Measurements from ENCODE around the gene DEFB132. TPM values are rescaled to one million over a fixed set of nuclear protein-coding genes. Genes with fewer than 3 reads are reported as not detected.

DEFB132 gene
- total and polyA plus RNA-seq, 2 of the 4 experiments (the other 2 are of a cell fraction): not detected

- Histone ChIP-seq H2AFZ (replicated peaks; ENCODE audit: low read length, poor library complexity) (no peak overlapping the region), H2AK9ac (replicated peaks; ENCODE audit: low read depth, low read length, poor library complexity) (no peak overlapping the region), H2AK5ac (ENCODE audit: low read depth, low read length) (no peak overlapping the region), H3K23ac (ENCODE audit: low read depth, low read length) (no peak overlapping the region), H3K4me3 (ENCODE audit: insufficient read depth, low read depth, low read length) (no peak overlapping the region), H4K8ac (ENCODE audit: low read depth in 2 of 2, low read length in 2 of 2) (no peak overlapping the region), H3K36me3 (ENCODE audit: control insufficient read depth, insufficient read depth, low read length) (peaks cover 36% of the 10 kb centered on the region), H3K27me3 (ENCODE audit: control insufficient read depth, insufficient read depth, low read length) (no peaks in the 10 kb centered on the region), H2BK120ac (ENCODE audit: low read depth, low read length) (no peak overlapping the region), H3K4ac (ENCODE audit: low read depth, low read length) (no peak overlapping the region), H3K56ac (ENCODE audit: extremely low read depth, insufficient read depth, low read length) (no peak overlapping the region), H4K91ac (ENCODE audit: insufficient read depth, low read depth, low read length) (no peak overlapping the region), H4K20me1 (ENCODE audit: insufficient read depth, low read length) (no peaks in the 10 kb centered on the region), H2BK5ac (ENCODE audit: low read depth, low read length, poor library complexity, severe bottlenecking) (no peak overlapping the region), H3K9me1 (ENCODE audit: insufficient read depth, low read length) (no peaks in the 10 kb centered on the region; the same call in 1 of the 2 replicates), H4K5ac (ENCODE audit: low read depth, low read length) (no peak overlapping the region), H3K9me3 (ENCODE audit: control insufficient read depth, insufficient read depth, low read length) (no peaks in the 10 kb centered on the region), H3K4me1 (ENCODE audit: control insufficient read depth, insufficient read depth, low read length) (no peaks in the 10 kb centered on the region), H3K18ac (ENCODE audit: low read depth, low read length) (no peak overlapping the region), H2BK15ac (ENCODE audit: low read depth, low read length) (no peak overlapping the region), H3K14ac (replicated peaks; ENCODE audit: low read depth, low read length) (no peak overlapping the region), H3K79me1 (ENCODE audit: low read depth in 1 of 2, low read length in 2 of 2) (no peaks in the 10 kb centered on the region), H3K4me2 (ENCODE audit: low read depth, low read length) (no peak overlapping the region), H3K27ac (ENCODE audit: insufficient read depth, low read length) (no peak overlapping the region), H3K9ac (ENCODE audit: low read depth, low read length) (no peak overlapping the region), H2BK20ac (ENCODE audit: low read depth, low read length) (no peak overlapping the region)
- intact Hi-C loops (cut with micrococcal nuclease): no loop called here
- no TSS peak for BruUV-seq (replicated peaks)
- WGBS, 2 experiments (ENCODE audit: extremely low coverage in 2 of 2, insufficient read length in 1 of 2): 100% methylated on average over 1 of the region's 5 CpGs; no CpG with 5 or more reads in 1 of the 2 experiments
- ATAC-seq (ENCODE audit: low read depth): no peak
- CTCF ChIA-PET: no interaction called here
- dilution Hi-C loops (cut with HindIII; ENCODE audit: low sequenced_read_pairs, unreplicated experiment): no loop called here
- POLR2A ChIA-PET (ENCODE audit: unreplicated experiment): no interaction called here
- DNase-seq: no peak
- in situ Hi-C loops (cut with MboI; ENCODE audit: low sequenced_read_pairs): no loop called here
- TF ChIP-seq CEBPB (IDR thresholded peaks at IDR 0.05; ENCODE audit: low read depth, low read length) (no peak), RFX5 (IDR thresholded peaks at IDR 0.05; ENCODE audit: low read depth, low read length) (no peak), MXI1 (IDR thresholded peaks at IDR 0.05; ENCODE audit: borderline replicate concordance, low read depth, low read length) (no peak), MAFK (IDR thresholded peaks at IDR 0.05; ENCODE audit: low read depth, low read length) (no peak), BHLHE40 (IDR thresholded peaks at IDR 0.05; ENCODE audit: low read depth, low read length) (no peak), CHD1 (IDR thresholded peaks at IDR 0.05; ENCODE audit: low read depth, low read length) (no peak), MAZ (IDR thresholded peaks at IDR 0.05; ENCODE audit: borderline replicate concordance, low read depth, low read length) (no peak), NFE2L2 (IDR thresholded peaks at IDR 0.05; ENCODE audit: low read depth, low read length) (no peak), RAD21 (IDR thresholded peaks at IDR 0.05; ENCODE audit: low read length) (no peak), SMC3 (IDR thresholded peaks at IDR 0.05; ENCODE audit: low read depth, low read length) (no peak), POLR2A (IDR thresholded peaks at IDR 0.05; ENCODE audit: low read depth, low read length) (no peak), FOS (IDR thresholded peaks at IDR 0.05; ENCODE audit: low read depth, low read length) (no peak), USF2 (IDR thresholded peaks at IDR 0.05; ENCODE audit: low read depth, low read length) (no peak), RCOR1 (IDR thresholded peaks at IDR 0.05; ENCODE audit: insufficient replicate concordance, low read length) (no peak)
- TF ChIP-seq, protein P1, sequence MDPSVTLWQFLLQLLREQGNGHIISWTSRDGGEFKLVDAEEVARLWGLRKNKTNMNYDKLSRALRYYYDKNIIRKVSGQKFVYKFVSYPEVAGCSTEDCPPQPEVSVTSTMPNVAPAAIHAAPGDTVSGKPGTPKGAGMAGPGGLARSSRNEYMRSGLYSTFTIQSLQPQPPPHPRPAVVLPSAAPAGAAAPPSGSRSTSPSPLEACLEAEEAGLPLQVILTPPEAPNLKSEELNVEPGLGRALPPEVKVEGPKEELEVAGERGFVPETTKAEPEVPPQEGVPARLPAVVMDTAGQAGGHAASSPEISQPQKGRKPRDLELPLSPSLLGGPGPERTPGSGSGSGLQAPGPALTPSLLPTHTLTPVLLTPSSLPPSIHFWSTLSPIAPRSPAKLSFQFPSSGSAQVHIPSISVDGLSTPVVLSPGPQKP (IDR thresholded peaks at IDR 0.05; ENCODE audit: borderline replicate concordance, low read depth, low read length): no peak
Observed at GRCh38 chr20:278181-278580, 20.7 kb downstream of the DEFB132 start.
